Activated T-cell treated with anti-CD3 and anti-CD28 coated beads for 48 hours (primary cell): ENCODE data around the gene SMPX.

Experiments used
- DNase-seq: peaks from one replicate; pipeline ENCODE4 v3.0.0-alpha.2; 2020; ENCODE audit warnings: low read depth

Gene SMPX

DNA sequence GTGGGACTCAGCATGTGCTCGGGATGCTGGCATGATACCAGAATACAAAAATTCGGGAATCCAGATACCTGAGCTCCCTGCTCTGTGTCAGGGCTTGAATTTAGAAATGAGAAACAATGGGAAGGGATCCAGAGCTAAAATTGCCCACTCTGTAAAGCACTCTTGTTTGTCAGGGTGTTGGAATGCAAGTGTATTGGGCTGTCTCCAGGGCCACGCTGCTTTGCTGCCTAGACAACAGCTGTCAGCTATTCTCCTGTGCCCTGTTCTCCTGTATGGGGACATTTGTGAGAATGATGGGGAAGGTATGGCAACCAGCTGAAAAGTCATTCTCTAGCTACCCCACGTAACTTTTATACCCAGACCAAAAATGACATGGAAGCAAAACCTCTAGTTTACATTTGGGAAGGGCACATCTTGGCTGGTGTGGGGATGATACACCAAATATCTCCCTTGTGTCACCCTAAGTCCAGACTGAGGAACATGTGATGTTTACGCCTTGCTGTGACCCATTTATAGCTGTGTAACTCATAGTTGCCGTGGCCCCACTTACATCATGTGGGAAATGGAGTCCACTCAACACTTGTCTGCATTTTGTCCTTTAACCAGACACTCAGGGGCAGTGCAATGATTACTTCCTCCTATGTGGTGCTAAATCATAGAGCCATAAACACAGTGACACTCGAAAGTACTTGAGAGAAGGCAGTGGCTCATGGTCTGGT, 46.6 kb downstream of the SMPX start:
- DNase-seq = no peak

DNA sequence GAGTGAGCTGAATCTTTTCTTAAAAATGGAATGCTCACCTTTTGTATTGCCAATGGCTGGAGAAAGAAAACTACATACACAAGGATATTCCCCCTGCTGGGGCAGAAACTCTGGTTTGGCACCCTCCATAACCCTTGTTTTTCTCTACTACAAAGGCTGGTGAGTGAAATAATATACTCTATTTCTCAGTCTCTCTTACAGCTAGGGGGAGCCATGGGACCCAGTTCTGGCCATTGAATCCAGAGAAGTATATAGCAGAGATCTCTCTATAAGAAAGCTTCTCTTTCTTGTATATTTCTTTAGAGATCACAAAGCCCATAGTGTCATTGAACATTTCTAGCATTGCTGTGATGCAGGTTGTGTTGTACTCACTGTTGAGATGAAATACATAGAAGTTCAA, 49.8 kb downstream of the SMPX start:
- no peak for DNase-seq

GRCh38 chrX:21705225-21705624, 52.7 kb downstream of the SMPX start:
- DNase-seq = no peak

DNA sequence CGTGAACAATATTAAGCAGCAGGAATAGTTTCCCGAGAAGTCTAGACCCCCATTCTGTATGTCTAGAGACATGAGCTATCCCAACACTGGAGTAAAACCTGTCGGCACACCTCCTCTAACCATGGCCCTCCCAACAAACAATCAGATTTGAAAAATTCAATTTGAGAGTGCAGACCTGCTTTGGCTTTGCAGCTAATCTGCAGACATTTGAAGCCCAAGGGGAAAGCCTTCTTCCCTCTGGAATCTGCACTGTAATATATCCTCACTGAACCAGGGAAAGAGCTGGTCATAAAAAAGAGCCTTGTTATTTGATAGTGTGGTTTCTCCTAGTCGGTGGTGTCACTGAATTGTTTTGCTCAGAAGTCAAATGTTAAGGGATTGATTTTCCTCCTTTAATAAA, 55.2 kb downstream of the SMPX start:
- no peak for DNase-seq

- DNase-seq = no peak
Observed at GRCh38 chrX:21700967-21701366, 56.9 kb downstream of the SMPX start.

GRCh38 chrX:21700275-21700674, 57.6 kb downstream of the SMPX start:
- DNase-seq = no peak

- no peak for DNase-seq
Observed at GRCh38 chrX:21699136-21699535, 58.8 kb downstream of the SMPX start.

- DNase-seq = no peak
Observed at GRCh38 chrX:21698272-21698671, 59.6 kb downstream of the SMPX start.

GRCh38 chrX:21691512-21692018, 66.4 kb downstream of the SMPX start:
- no peak for DNase-seq

DNA sequence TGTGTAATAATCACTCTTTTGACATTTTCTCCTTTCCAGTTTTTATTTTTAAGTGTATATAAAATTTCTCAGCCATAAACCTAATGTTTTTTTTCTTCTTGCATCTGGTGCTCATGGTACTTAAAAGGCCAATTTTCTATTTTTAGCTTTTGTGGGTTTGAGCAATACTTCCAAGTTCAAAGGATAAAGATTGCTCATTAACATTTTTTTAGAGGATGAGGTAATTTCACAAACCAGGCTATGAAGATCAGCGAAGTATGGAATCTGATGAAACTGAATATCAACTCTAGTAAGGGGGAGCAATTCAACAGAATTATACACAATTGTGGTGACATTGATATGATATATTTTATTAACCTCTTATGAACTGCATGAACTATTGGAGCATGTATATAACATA, 74.0 kb downstream of the SMPX start:
- no peak for DNase-seq

- DNase-seq = no peak
Observed at GRCh38 chrX:21678048-21678612, 79.8 kb downstream of the SMPX start.

- DNase-seq = no peak
Observed at GRCh38 chrX:21675931-21676330, 82.0 kb downstream of the SMPX start.

DNA sequence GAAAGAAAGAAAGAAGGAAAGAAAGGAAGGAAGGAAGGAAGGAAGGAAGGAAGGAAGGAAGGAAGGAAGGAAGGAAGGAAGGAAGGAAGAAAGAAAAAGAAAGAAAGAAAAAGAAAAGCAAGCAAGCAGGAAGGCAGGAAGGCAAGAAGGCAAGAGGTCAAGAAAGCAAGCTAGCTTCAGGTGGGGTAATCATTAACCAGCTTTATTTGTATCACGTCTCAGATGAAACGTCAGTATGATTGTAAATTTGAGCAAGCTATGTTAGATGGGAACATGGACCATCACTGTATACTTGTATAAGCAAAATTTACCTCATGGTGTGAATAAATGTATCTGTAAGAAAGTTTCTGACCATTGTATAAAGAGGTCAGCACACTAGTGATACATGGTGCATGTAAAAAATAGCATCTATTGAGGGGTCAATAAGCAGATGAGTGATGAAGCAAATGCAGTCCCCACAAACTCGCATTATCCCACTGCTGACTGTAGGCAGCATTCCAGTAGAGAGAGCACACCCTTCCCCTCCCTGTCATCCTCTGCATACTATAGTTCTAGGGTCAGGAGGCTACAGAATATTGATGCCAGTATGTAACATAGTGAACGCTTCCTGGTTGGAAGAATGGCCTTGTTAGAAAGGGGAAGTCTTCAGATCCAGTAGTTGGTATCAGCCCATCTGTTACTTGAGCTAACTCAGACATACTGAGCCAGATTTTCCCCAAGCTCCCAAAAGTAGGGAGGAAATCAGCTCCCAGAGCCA, 83.3 kb downstream of the SMPX start:
- DNase-seq = no peak

DNA sequence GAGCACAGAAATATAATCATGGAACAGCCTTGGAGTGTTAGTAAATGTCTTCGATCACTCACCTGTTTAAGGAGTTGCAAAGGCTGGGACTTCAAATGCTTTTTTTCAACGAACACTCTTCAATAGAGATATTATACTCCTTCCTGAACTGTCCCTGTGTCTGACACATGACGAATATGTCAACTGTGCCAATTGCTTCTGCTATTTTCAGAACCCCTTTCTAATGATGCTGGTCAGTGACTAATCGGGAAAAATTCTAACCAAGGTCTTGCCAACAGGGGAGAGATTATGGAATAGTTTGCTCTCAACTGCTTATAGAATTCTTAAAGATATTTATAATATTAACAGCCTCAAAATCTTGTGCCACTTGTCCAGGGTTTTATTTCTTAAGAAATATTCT, 91.2 kb downstream of the SMPX start:
- DNase-seq = no peak

GRCh38 chrX:21666252-21666651, 91.7 kb downstream of the SMPX start:
- no peak for DNase-seq

- no peak for DNase-seq
Observed at GRCh38 chrX:21662761-21663160, 95.2 kb downstream of the SMPX start.

DNA sequence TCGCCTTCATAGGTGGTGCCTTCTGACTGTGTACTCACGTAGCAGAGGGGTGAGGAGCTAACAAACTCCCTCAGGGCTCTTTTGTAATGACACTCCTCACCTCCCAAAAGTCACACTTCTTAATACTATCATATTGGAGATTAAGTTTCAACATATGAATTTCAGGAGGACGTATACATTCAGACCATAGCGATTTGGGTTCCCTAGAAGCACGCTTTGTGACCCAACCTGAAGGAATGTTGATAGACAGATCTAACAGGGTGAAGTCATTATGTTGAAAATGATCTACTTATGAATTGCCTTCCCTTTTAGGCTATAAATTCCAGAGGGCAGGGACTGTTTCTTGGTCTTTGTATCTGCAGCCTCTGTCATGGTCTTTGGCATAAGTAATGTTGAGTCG, 96.6 kb downstream of the SMPX start:
- no peak for DNase-seq

DNA sequence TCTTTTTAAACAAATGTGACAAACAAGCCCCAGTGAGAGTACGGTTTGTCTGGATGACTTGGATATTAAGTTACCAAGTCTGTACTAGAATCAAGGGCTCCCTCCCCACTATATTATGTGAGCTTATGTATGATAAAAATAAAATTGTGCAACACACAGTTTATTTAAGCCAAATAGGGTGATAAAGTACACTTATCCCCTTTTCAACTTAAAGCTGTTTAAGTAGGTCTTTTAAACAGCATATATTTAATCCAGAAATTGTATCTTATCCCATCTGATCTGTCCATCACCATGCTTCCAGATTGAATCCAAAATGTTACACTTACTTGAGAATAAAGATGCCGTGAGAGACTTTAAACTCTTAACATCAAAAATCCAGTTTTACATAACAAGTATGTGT, 97.8 kb downstream of the SMPX start:
- no peak for DNase-seq

DNA sequence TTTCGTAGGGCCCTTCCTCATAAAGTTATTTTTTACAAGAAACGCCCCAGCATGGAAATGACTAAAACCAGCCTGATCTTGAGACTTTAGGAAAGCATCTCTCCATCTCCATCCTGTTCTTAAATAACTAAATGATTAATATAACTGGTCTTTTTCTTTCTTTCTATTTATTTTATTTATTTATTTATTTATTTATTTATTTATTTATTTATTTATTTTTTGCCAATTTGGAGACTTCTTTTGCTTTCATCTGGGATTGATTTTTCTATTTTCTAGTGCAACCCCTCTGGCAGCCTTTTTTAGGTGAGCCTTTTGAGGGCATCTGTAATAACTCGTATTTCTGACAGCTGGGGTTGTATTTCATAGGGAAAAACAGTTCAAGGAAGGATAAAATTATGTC, 98.6 kb downstream of the SMPX start:
- no peak for DNase-seq

- DNase-seq = no peak
Observed at GRCh38 chrX:21658746-21659145, 99.2 kb downstream of the SMPX start.

DNA sequence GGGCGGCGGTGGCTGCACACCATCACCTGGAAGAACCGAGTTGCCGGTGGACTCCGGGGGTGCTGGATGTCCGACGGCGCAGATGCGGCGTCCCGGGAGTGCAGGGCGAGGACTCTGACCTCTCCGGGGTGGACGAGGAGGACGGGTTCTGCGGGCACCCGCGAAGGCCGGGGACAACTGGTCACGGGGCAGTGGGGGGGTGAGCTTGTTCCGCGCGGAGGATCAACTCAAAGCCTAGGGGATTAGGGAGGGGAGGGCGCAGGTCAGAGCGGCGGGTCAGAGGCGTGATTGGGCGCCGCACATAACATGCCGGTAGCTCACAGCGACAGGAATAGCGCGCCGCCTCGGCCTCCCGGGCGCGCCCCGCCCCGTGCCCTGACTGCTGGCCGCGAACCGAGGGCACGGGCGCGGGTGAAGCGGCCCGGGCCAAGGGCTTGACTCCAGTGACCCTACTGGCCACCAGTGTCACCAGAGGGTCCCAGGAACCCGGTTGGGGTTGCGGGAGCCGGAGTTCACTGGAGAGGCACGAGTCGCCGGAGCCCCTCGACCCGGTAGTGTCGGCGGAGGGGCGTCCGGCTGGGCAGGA, 99.7 kb downstream of the SMPX start, which contains the start of gene KLHL34:
Gene KLHL34 (minus strand): TSS at position 179 of the 586 bp plus-strand sequence. CDS start 542 bp downstream, outside the sequence.
- no peak for DNase-seq

- no peak for DNase-seq
Observed at GRCh38 chrX:21657318-21658151, 100.4 kb downstream of the SMPX start.
